Lower leg skin (tissue), 4 donors: ENCODE data around the gene ACTG1. TPM values are rescaled to one million over a fixed set of nuclear protein-coding genes. Genes with fewer than 3 reads are reported as not detected.

Experiments
- DNase-seq, 2 donors: peaks; one replicate each; pipeline ENCODE4 v3.0.0-alpha.2; 2019; ENCODE audit warnings: low spot score in 2 of 2
- H3K4me3 ChIP-seq: fragments of 200-600 bp; sonication (generic); 2 replicates; pipeline ENCODE4 v1.5.1; 2017; ENCODE audit warnings: mild to moderate bottlenecking, low read depth; ENCODE audit not compliant: poor library complexity, severe bottlenecking
- POLR2A ChIP-seq, 2 donors: fragments of 450-650 bp; IDR thresholded peaks; one replicate each; pipeline ENCODE4 v1.6.1; 2016 to 2017; ENCODE audit warnings: antibody characterized with exemption in 2 of 2, mild to moderate bottlenecking in 1 of 2, moderate library complexity in 1 of 2
- WGBS, 2 donors: methylation state at CpG; one replicate each; pipeline ENCODE4 v1.1.5; 2018; 5-methylcytosine and 5-hydroxymethylcytosine counted together
- intact Hi-C: fragments of 100-400 bp; cut with DNase I; formaldehyde crosslinking; loops from one replicate; pipeline ENCODE4 v1.15.0; 2023; ENCODE audit warnings: low total_unique reads
- total RNA-seq, 4 donors: library from RNA; depleted of rRNA; stranded (reverse); fragments of >200 nt; gene quantifications; one replicate each; pipeline ENCODE4 v1.1.0, GENCODE V29; 2016
- TF ChIP-seq, protein P1 (sequence below), 3 donors: fragments of 450-650 bp; IDR thresholded peaks; one replicate each; pipeline ENCODE4 v1.5.1; 2016; ENCODE audit warnings: antibody characterized with exemption in 3 of 3, mild to moderate bottlenecking in 3 of 3, moderate library complexity in 2 of 3

Gene ACTG1
- total RNA-seq, 4 donors from 2014 or later: 3,349 to 4,521 (median 4,085) TPM

GRCh38 chr17:81539571-81539900, 26.9 kb upstream of the ACTG1 start:
- H3K4me3 ChIP-seq: no peak overlapping the region
- TF ChIP-seq POLR2A (IDR thresholded peaks at IDR 0.05): no peak
- TF ChIP-seq, protein P1, sequence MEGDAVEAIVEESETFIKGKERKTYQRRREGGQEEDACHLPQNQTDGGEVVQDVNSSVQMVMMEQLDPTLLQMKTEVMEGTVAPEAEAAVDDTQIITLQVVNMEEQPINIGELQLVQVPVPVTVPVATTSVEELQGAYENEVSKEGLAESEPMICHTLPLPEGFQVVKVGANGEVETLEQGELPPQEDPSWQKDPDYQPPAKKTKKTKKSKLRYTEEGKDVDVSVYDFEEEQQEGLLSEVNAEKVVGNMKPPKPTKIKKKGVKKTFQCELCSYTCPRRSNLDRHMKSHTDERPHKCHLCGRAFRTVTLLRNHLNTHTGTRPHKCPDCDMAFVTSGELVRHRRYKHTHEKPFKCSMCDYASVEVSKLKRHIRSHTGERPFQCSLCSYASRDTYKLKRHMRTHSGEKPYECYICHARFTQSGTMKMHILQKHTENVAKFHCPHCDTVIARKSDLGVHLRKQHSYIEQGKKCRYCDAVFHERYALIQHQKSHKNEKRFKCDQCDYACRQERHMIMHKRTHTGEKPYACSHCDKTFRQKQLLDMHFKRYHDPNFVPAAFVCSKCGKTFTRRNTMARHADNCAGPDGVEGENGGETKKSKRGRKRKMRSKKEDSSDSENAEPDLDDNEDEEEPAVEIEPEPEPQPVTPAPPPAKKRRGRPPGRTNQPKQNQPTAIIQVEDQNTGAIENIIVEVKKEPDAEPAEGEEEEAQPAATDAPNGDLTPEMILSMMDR (IDR thresholded peaks at IDR 0.05): no peak
- intact Hi-C loops: no loop called here
- no peak for DNase-seq
- WGBS, 2 donors: 78 to 79% methylated on average over 10 of the region's 10 CpGs

- no peak overlapping the region for H3K4me3 ChIP-seq
- no peak for DNase-seq
- WGBS, 2 donors: 82 to 87% methylated on average over 16 to 21 of the region's 26 CpGs
- TF ChIP-seq POLR2A (IDR thresholded peaks at IDR 0.05): no peak
- TF ChIP-seq, protein P1 (IDR thresholded peaks at IDR 0.05): no peak
- intact Hi-C loops: no loop called here
These were observed 26.3 kb upstream of the ACTG1 start for GRCh38 chr17:81538651-81539570.

DNA sequence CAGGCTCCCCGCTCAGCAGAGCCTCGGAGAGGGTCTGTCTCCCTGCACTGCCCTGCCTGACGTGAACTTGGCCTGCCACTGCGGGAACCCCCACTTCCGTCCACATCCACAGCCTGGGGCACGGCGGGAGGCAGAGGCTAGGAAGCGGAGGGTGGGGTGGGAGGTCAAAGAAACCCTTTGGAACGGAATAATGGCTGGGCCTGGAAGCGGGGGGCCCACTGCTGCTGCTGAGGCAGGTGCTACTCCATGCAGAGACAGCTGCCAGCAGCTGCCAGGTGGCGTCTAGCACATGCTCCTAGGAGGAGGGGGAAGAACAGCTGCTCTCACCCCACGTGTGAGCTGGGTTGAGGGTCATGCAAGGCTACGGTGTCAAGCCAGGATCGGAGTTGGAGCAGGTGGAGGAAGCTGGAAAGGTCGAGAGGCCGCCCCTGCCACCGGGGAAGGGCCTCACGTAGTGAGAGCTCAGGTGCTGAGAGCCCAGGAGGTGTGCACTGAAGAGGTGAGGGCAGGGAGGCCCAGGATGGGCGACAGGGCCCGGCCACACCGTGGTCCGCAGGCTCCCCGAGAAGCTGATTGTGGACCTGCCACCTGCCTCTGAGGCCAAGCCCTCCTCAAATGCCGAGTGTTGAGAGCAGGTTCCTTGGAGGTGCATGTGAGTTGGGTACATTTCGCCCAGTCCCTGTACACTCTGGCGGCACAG, 25.4 kb upstream of the ACTG1 start:
- 68 to 74% methylated on average over 26 of the region's 26 CpGs for WGBS, 2 donors
- no peak for DNase-seq
- no peak overlapping the region for H3K4me3 ChIP-seq
- TF ChIP-seq, protein P1 (IDR thresholded peaks at IDR 0.05): no peak
- TF ChIP-seq POLR2A (IDR thresholded peaks at IDR 0.05): no peak
- intact Hi-C loops: no loop called here

DNA sequence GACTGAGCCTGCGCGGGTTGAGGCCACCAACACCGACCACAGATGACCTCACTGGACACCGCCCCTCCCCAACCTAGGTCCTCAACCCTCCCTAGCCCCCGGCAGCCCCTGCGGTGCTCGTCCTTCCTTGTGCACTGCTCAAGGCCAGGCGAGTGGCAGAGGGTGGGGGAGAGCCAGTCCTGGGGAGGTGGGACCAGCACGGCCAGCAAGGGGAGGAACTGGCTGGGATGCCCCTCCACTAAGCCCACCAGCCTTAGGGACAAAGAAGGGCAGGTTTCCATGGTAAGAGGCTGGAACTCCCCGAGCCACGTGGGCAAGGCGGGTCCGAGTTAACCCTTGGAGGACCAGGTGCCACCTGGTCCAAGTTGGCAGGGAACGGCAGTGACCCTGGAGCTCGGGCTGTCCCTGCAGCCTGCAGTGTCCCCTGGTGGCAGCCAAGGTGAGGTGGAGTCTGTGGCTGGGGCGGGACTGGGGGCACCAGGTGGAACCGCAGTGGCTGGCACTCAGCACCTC, 24.8 kb upstream of the ACTG1 start:
- intact Hi-C loops: no loop called here
- WGBS, 2 donors: 20 to 24% methylated on average over 9 to 15 of the region's 17 CpGs
- TF ChIP-seq, protein P1 (IDR thresholded peaks at IDR 0.05): no peak
- no peak for TF ChIP-seq POLR2A (IDR thresholded peaks at IDR 0.05)
- no peak for DNase-seq
- H3K4me3 ChIP-seq: no peak overlapping the region

- no peak for DNase-seq
- WGBS, 2 donors: 5 to 7% methylated on average over 16 to 68 of the region's 89 CpGs
- H3K4me3 ChIP-seq: no peak overlapping the region
- TF ChIP-seq, protein P1 (IDR thresholded peaks at IDR 0.05): no peak
- no peak for TF ChIP-seq POLR2A (IDR thresholded peaks at IDR 0.05)
- intact Hi-C loops: no loop called here
These were observed 24.0 kb upstream of the ACTG1 start for GRCh38 chr17:81536299-81537290.
